HepG2 (cell line): Measurements from ENCODE around the gene ACYP2. TPM values are rescaled to one million over a fixed set of nuclear protein-coding genes. Genes with fewer than 3 reads are reported as not detected.

Experiments
- FOSL2 ChIP-seq: sonication (generic); formaldehyde crosslinking; IDR thresholded peaks from 2 replicates; pipeline ENCODE4 v1.4.0; 2020; ENCODE audit warnings: missing genetic modification reagents
- HDAC1 ChIP-seq: sonication (generic); formaldehyde crosslinking; IDR thresholded peaks from 2 replicates; pipeline ENCODE4 v1.5.1; 2020; ENCODE audit warnings: mild to moderate bottlenecking, missing genetic modification reagents
- MAFG ChIP-seq: sonication (generic); formaldehyde crosslinking; IDR thresholded peaks from 2 replicates; pipeline ENCODE4 v1.5.1; 2020; ENCODE audit warnings: mild to moderate bottlenecking, missing genetic modification reagents
- MEF2D ChIP-seq: sonication (generic); formaldehyde crosslinking; IDR thresholded peaks from 2 replicates; pipeline ENCODE4 v1.5.1; 2020; ENCODE audit warnings: mild to moderate bottlenecking, missing genetic modification reagents
- MTF2 ChIP-seq: sonication (generic); formaldehyde crosslinking; IDR thresholded peaks from 2 replicates; pipeline ENCODE4 v1.5.0; 2020; ENCODE audit warnings: missing genetic modification reagents, borderline replicate concordance
- NCOR1 ChIP-seq: fragments of 200-600 bp; sonication (generic); IDR thresholded peaks from 2 replicates; pipeline ENCODE4 v1.7.0; 2017; ENCODE audit warnings: antibody characterized with exemption, low read length, borderline replicate concordance
- RAD21 ChIP-seq: fragments of 450-650 bp; formaldehyde crosslinking; IDR thresholded peaks from 2 replicates; pipeline ENCODE4 v1.5.0; 2020; ENCODE audit warnings: mild to moderate bottlenecking
- RFX1 ChIP-seq: fragments of 450-650 bp; IDR thresholded peaks from 2 replicates; pipeline ENCODE4 v1.6.1; 2017
- RXRA ChIP-seq: sonication (generic); formaldehyde crosslinking; IDR thresholded peaks from 2 replicates; pipeline ENCODE4 v1.5.1; 2020; ENCODE audit warnings: missing genetic modification reagents
- SRF ChIP-seq: IDR thresholded peaks from 2 replicates; pipeline ENCODE4 v1.6.1; 2011; ENCODE audit warnings: mild to moderate bottlenecking, low read depth, low read length, moderate library complexity
- TEF ChIP-seq: sonication (generic); formaldehyde crosslinking; IDR thresholded peaks from 2 replicates; pipeline ENCODE4 v1.5.0; 2020; ENCODE audit warnings: missing genetic modification reagents
- THAP9 ChIP-seq: sonication (generic); formaldehyde crosslinking; IDR thresholded peaks from 2 replicates; pipeline ENCODE4; 2020; ENCODE audit warnings: missing genetic modification reagents, mild to moderate bottlenecking, borderline replicate concordance
- TRAFD1 ChIP-seq: sonication (generic); formaldehyde crosslinking; IDR thresholded peaks from 2 replicates; pipeline ENCODE4 v1.5.1; 2020; ENCODE audit warnings: missing genetic modification reagents, mild to moderate bottlenecking, borderline replicate concordance
- ZBTB34 ChIP-seq: sonication (generic); formaldehyde crosslinking; IDR thresholded peaks from 2 replicates; pipeline ENCODE4 v1.8.0; 2022; ENCODE audit warnings: mild to moderate bottlenecking, missing genetic modification reagents
- ZFP36L1 ChIP-seq: sonication (generic); formaldehyde crosslinking; IDR thresholded peaks from 2 replicates; pipeline ENCODE4 v1.8.0; 2022; ENCODE audit warnings: mild to moderate bottlenecking, missing genetic modification reagents, moderate library complexity
- ZNF275 ChIP-seq: sonication (generic); formaldehyde crosslinking; IDR thresholded peaks from 2 replicates; pipeline ENCODE4 v1.8.0; 2022; ENCODE audit warnings: missing genetic modification reagents, mild to moderate bottlenecking, inconsistent platforms, borderline replicate concordance
- ZNF549 ChIP-seq: sonication (generic); formaldehyde crosslinking; IDR thresholded peaks from 2 replicates; pipeline ENCODE4 v1.5.0; 2020; ENCODE audit warnings: missing genetic modification reagents
- ZNF652 ChIP-seq: IDR thresholded peaks from 2 replicates; pipeline ENCODE4 v1.6.1; 2016; ENCODE audit warnings: low read depth, borderline replicate concordance
- ZNF768 ChIP-seq: sonication (generic); formaldehyde crosslinking; IDR thresholded peaks from 2 replicates; pipeline ENCODE4 v1.4.0; 2020; ENCODE audit warnings: missing genetic modification reagents
- ZSCAN22 ChIP-seq: sonication (generic); formaldehyde crosslinking; IDR thresholded peaks from 2 replicates; pipeline ENCODE4 v1.4.0; 2020; ENCODE audit warnings: mild to moderate bottlenecking, missing genetic modification reagents
- polyA plus RNA-seq, 8 experiments: library from polyadenylated mRNA; depleted of rRNA in 3 of 8; stranded (reverse) in 7 of 8; unstranded in 1 of 8; fragments of >200 nt; fragmentation: Illumina TruSeq in 4 of 8; extraction: Trizol in 4 of 8; gene quantifications; 2 replicates each; pipeline versions ENCODE4 v1.2.1 to v1.2.3, GENCODE V29; 2011 to 2016; ENCODE audit warnings: low read depth in 4 of 8, missing spikeins in 1 of 8, mixed read lengths in 1 of 8; ENCODE audit not compliant: insufficient read depth in 1 of 8
- total RNA-seq, 5 experiments: library from RNA; depleted of rRNA; stranded (reverse); fragments of >200 nt; fragmentation: Illumina TruSeq; extraction: Trizol; gene quantifications; 2 replicates each; pipeline ENCODE4 v1.2.3, GENCODE V29; 2016; ENCODE audit warnings: low read depth in 1 of 5

ACYP2 gene
- total and polyA plus RNA-seq, 2 of the 13 experiments (the other 11 are each of a cell fraction or from before 2014, with no cell fraction given), result 12.3 to 12.7 TPM

GRCh38 chr2:54233832-54234649 lies 118.6 kb downstream of the ACYP2 start (continued):
- TF ChIP-seq ZBTB34 (CRISPR knock-in tag) (peak; percentile 93), ZFP36L1 (CRISPR knock-in tag) (peak; percentile 31; the same call in 1 of the 2 replicates), MAFG (CRISPR knock-in tag) (no peak), MTF2 (CRISPR knock-in tag) (no peak), ZSCAN22 (CRISPR knock-in tag) (0 out of 2 replicates have a peak, but pooled peaks have one; percentile 29), RFX1 (no peak), RAD21 (CRISPR knock-in tag) (no peak), ZNF275 (0 out of 2 replicates have a peak, but pooled peaks have one; percentile 28), MEF2D (CRISPR knock-in tag) (no peak; the same call in 1 of the 2 replicates), THAP9 (no peak), SRF (no peak), TEF (CRISPR knock-in tag) (no peak), FOSL2 (CRISPR knock-in tag) (peak; percentile 100), ZNF652 (peak; percentile 35; the same call in 1 of the 2 replicates), NCOR1 (peak; percentile 91), ZNF549 (CRISPR knock-in tag) (no peak), TRAFD1 (CRISPR knock-in tag) (no peak), RXRA (CRISPR knock-in tag) (peak; percentile 72; the same call in 1 of the 2 replicates), ZNF768 (CRISPR knock-in tag) (no peak), HDAC1 (CRISPR knock-in tag) (peak; percentile 84)
